ENCODE data around the gene ST6GALNAC3.

ST6GALNAC3 gene

GRCh38 chr1:76669624-76670315 lies 595.2 kb downstream of the ST6GALNAC3 start:
- Histone ChIP-seq H3K9me3 (ENCODE audit: severe bottlenecking) (no peaks in the 10 kb centered on the region), H3K36me3 (ENCODE audit: low read depth) (no peaks in the 10 kb centered on the region), H3K4me3 (ENCODE audit: severe bottlenecking) (no peak overlapping the region), H3K4me1 (ENCODE audit: insufficient read depth, poor library complexity, severe bottlenecking) (no peaks in the 10 kb centered on the region), H3K27me3 (ENCODE audit: insufficient read depth, poor library complexity, severe bottlenecking) (peaks cover 3% of the 10 kb centered on the region), H3K27ac (ENCODE audit: poor library complexity, severe bottlenecking) (no peak overlapping the region)
- ATAC-seq (ENCODE audit: low read depth) (no peak), DNase-seq (ENCODE audit: low spot score) (no peak)
- no peak for TF ChIP-seq CTCF (IDR thresholded peaks at IDR 0.05; ENCODE audit: poor library complexity, severe bottlenecking)

- DNase-seq (ENCODE audit: low spot score) (no peak), ATAC-seq (ENCODE audit: low read depth) (no peak)
- Histone ChIP-seq H3K36me3 (ENCODE audit: low read depth) (no peaks in the 10 kb centered on the region), H3K9me3 (ENCODE audit: severe bottlenecking) (no peaks in the 10 kb centered on the region), H3K4me1 (ENCODE audit: insufficient read depth, poor library complexity, severe bottlenecking) (no peaks in the 10 kb centered on the region), H3K27ac (ENCODE audit: poor library complexity, severe bottlenecking) (no peak overlapping the region), H3K4me3 (ENCODE audit: severe bottlenecking) (no peak overlapping the region), H3K27me3 (ENCODE audit: insufficient read depth, poor library complexity, severe bottlenecking) (no peaks in the 10 kb centered on the region)
- no peak for TF ChIP-seq CTCF (IDR thresholded peaks at IDR 0.05; ENCODE audit: poor library complexity, severe bottlenecking)
These were observed 600.2 kb downstream of the ST6GALNAC3 start for GRCh38 chr1:76674689-76675210.

- Histone ChIP-seq H3K27me3 (ENCODE audit: insufficient read depth, poor library complexity, severe bottlenecking) (no peaks in the 10 kb centered on the region), H3K36me3 (ENCODE audit: low read depth) (no peaks in the 10 kb centered on the region), H3K4me1 (ENCODE audit: insufficient read depth, poor library complexity, severe bottlenecking) (no peaks in the 10 kb centered on the region), H3K4me3 (ENCODE audit: severe bottlenecking) (no peak overlapping the region), H3K9me3 (ENCODE audit: severe bottlenecking) (no peaks in the 10 kb centered on the region), H3K27ac (ENCODE audit: poor library complexity, severe bottlenecking) (no peak overlapping the region)
- TF ChIP-seq CTCF (IDR thresholded peaks at IDR 0.05; ENCODE audit: poor library complexity, severe bottlenecking): no peak
- ATAC-seq (ENCODE audit: low read depth) (no peak), DNase-seq (ENCODE audit: low spot score) (no peak)
These were observed 603.2 kb downstream of the ST6GALNAC3 start for GRCh38 chr1:76677416-76678405.

- ATAC-seq (ENCODE audit: low read depth): no peak
- Histone ChIP-seq H3K9me3 (ENCODE audit: severe bottlenecking) (no peaks in the 10 kb centered on the region), H3K27me3 (ENCODE audit: insufficient read depth, poor library complexity, severe bottlenecking) (no peaks in the 10 kb centered on the region), H3K36me3 (ENCODE audit: low read depth) (no peaks in the 10 kb centered on the region), H3K4me3 (ENCODE audit: severe bottlenecking) (no peak overlapping the region), H3K27ac (ENCODE audit: poor library complexity, severe bottlenecking) (no peak overlapping the region), H3K4me1 (ENCODE audit: insufficient read depth, poor library complexity, severe bottlenecking) (no peaks in the 10 kb centered on the region)
- no peak for TF ChIP-seq CTCF (IDR thresholded peaks at IDR 0.05; ENCODE audit: poor library complexity, severe bottlenecking)
- DNase-seq (ENCODE audit: low spot score): no peak
These were observed 605.1 kb downstream of the ST6GALNAC3 start for GRCh38 chr1:76679534-76680152.
